Measurements from ENCODE around the gene BCL11B.

Gene BCL11B

DNA sequence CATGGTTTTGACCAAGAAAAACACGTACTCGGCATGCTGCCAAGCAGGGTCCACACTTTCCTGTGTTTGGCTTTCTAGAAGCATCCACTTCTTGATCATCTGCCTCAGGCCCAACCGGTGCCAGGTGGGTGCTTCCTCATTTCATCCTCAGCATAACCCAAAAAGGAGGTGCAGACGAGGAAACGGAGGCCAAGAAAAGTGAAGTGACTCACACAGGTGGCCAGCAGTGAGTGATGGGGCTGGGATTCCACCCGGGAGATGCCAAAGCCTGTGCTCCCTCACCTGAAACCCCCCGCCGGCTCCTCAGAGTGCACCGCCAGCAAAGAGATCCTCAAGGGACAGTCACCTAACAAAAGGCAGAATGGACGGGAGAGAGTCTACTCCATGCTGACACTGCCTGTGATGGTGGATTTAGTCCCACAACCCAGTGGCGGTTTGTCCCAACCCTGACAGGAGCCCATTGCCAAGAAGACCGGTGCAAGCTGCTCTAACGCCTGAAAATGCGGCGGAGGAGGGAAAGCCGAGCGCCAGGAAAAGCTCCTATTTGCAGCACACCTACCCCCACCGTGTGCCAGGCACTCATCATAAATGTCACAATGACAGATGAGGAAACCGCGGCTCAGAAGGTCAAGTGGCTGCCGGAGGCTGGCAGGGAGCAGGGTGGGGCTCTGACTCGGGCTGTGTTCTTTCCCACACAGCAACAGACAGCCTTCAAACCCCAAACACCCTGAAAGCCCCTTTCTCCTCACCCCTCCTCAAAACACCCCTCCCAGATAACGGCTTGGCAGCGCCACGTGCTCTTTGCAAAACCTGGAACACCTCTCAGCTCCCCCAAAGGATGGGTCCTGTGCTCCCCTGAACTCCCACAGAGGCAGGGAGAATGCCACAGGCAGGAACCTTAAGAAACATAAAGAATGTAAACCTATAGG lies 18.8 kb downstream of the BCL11B start:
- DNase-seq, result peak; percentile 84

DNA sequence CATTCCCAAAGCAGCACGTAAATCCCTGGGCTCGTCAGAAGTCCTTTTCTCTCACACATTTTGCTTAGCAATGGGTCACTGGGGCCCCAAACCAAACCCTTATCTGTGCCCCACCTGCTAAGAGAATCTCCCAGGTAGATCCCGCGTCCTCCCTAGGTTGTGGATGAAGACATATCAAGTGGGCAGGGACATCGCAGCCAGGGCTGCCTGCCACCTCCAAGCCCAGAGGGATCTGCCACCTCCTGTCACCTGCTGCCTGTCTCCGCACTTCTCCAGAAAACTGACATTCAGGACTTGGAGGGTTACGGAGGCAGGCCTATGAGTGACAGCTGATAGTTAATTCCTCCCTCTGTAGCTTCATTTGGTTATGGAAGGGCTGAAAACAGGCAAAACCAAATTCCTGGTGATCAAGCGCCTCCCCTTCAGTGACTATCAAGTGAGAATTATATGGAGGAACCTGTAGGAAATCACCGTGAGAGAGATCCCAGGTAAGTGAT lies 19.5 kb downstream of the BCL11B start:
- DNase-seq, result no peak

- no peak for DNase-seq
These were observed 20.3 kb downstream of the BCL11B start for GRCh38 chr14:99251721-99252120.

DNA sequence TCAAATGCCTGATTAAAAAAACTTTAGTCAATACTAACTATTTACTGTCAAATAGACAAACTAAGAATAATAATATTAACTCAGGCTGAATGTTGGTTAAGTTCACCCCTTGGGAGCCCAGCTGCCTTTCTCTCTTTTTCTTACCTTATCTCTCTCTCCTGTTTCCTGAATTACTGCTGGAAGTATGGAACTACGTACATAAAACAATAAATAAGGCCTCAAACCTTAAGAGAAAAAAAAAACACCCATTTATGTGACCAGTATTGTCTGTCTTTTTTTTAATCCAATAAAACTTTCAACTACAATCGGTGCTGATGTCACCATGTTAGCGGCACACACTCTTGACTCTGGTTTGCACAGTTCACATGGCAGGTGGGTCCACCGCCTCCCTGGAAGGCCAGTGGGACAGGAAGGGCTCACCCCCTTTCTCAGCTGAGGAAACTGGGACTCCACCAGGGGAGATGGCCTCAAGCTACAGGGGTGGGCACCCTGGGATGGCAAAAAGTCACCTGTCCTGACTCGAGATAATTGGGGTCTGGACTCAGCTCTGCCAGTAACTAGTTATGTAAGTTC lies 21.3 kb downstream of the BCL11B start:
- peak; percentile 42 for DNase-seq

- peak; percentile 55 for DNase-seq
These were observed 22.6 kb downstream of the BCL11B start for GRCh38 chr14:99249389-99249788.

DNA sequence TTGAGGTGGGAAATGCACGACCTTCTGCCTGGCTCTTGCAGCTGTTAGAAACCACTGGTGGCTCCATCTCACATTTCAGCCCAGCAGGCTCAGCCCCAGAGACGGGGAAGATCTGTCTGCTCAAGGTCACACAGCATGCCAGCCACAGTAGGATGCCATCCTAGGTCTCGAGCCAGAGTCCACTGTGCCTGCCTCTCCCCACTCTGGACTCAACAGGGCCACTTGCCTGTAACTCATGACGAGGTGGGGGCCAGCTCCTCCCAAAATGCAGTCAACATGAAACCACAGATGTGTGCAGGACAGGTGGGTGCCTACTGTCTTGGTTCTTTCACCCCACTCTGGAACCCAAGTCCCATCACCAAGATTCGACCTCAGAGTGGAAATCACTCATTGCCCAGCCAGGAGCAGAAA lies 23.2 kb downstream of the BCL11B start:
- DNase-seq, result no peak

- DNase-seq, result no peak
These were observed 24.2 kb downstream of the BCL11B start for GRCh38 chr14:99247772-99248171.

GRCh38 chr14:99247101-99247729 lies 24.8 kb downstream of the BCL11B start:
- DNase-seq, result no peak

- DNase-seq, result peak; percentile 80
These were observed 25.4 kb downstream of the BCL11B start for GRCh38 chr14:99246536-99247097.

- peak; percentile 53 for DNase-seq
These were observed 26.2 kb downstream of the BCL11B start for GRCh38 chr14:99245564-99246511.

- no peak for DNase-seq
These were observed 26.9 kb downstream of the BCL11B start for GRCh38 chr14:99244941-99245563.

DNA sequence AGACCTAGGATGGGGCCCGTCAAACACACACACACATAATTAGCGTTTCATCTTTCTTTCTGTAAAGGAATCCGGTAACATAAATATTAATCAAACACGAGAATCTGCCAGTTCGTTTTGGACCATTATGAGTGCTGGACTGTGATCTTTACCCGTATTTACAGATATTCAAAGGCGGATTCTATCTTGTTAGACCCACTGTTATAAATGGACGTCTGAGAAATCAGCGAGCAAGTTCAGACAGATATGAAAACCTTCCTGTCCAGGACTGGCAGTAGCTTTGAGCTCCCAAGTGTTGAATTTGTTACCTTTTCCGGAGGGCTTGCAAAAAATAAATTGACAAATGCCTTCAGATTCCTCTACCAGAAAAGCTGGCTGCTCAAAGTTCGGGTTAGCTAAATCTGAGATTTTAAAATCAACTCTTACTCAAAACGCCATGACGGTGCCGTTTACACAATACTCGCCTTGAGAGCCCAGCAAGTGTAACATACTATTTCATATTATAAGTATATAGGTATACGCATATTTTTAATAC lies 27.6 kb downstream of the BCL11B start:
- DNase-seq, result no peak

DNA sequence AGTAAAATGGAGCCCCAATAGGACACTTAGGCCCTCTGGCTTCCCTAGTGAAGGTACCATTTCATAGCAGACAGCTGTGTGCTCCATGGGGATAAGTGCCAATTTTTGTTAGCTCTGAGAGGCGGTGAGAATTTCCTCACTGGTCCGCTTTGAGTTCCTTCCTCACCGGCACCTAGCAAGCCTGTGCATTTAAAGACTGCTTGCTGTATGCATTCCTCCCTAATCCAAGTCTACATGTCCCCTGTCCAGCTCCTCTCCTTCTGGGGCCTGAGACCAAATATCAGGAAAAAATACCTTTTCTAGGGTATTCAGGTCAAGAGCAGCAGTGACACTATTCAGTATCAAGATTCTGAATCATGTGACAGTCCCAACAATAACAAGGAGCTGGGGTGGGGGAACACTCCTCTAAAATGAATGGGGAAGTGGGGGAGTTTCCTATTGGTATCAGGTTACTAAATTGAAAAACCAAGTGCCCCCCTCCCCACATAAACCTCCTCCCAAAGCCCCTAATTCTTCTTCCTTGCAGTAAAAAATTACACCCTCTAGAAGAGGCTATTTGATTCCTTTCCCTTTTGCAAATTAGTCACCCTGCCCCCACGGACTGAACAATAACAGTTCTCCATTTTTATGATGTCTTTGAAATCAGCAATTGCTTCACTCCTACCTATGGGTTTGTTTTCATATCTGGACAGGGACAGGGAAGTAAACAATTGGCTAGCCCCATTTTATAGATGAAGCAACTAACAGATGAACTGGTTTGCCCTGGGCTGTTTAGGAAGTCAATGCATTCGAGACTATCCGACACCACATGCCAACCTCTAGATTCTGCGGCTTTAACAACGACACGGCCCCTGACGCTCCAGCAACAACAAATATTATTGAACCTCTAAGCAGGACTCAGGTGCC lies 28.9 kb downstream of the BCL11B start:
- peak; percentile 64 for DNase-seq

GRCh38 chr14:99242238-99242637 lies 29.8 kb downstream of the BCL11B start:
- DNase-seq, result no peak

DNA sequence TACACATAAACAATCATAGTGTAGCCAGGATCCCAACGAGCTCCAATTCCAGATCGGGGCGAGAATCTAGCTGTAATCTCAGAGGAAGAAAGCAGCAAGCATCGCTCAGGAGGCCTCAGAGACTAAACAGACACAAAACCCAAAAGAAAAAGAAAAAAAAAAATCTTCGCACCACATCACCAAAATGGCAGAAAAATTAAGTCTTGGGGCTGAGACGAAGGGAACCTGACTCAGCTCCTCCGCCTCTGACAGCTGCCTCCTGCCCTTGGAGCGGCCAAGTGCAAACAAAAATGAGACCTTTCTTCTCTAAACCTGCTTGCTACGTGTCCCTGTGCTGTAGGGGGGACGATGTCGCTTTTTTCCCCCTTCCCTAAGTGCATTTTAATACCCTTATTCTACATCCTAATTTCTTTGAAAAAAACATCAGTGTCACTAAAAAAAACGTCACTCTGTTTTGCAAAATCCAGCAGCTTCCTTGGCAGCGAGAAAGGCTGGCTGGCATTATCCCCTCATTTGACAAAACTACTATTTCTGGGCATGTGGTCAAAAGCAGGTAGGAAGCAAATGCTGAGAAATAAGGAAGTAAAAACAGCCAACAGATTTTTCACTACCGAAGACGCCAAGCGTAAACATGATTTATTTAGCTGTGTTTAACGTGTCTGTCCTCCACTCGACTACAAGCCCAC lies 30.5 kb downstream of the BCL11B start:
- peak; percentile 72 for DNase-seq

GRCh38 chr14:99240627-99241324 lies 31.2 kb downstream of the BCL11B start:
- peak; percentile 51 for DNase-seq

DNA sequence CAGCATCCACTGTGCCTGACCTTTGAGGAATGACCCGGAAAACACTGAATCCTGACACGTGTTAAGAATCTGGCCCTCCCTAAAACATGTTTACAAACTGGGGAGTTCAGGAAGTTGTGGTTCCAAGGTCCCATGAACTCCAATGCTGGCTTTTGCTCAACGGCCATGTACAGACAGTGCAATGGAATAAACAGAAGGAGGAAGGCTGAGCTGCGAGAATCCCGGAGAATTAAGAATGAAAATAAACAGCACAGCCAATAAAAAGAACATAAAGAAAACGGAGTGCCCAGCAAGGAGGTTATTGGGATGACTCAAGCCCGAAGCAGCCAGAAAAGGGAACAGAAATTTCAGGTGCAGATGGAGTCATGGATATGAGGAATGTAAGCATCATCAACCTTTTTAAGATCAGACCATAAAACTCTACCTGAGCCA lies 32.3 kb downstream of the BCL11B start:
- no peak for DNase-seq

- peak; percentile 35 for DNase-seq
These were observed 33.8 kb downstream of the BCL11B start for GRCh38 chr14:99238216-99238615.

GRCh38 chr14:99237288-99237687 lies 34.7 kb downstream of the BCL11B start:
- DNase-seq, result peak; percentile 26

Data from CD4-positive, alpha-beta T cell treated with Interleukin-17A for 4 hours (primary cell).